ENCODE results near the gene ASCC1. TPM values are rescaled to one million over a fixed set of nuclear protein-coding genes. Genes with fewer than 3 reads are reported as not detected.

ASCC1 gene
- total and polyA plus RNA-seq, 2 donors (not counting 3 experiments of a cell fraction or from before 2014, with no cell fraction given) = 16.0 to 24.9 TPM

DNA sequence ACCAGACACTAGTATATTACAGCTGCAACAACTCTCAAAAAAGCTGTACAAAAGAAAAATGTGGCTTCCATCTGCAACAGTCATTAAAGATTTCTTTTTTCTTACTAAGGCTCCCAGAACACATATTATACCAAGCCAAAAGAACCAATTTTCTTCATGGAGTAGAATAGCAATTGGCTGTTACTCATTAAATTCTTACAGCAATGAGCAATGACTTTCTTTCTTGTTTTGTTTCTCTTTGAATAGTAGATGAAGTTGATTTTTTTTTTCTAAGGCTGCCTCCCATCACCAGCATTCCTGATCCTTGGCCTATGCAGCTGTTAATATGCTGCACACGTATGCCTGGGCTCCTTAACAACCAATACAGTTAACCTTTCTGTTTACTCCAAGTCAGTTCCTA, 91.1 kb downstream of the ASCC1 start:
- Histone ChIP-seq H3K36me3 (ENCODE audit: control insufficient read depth in 2 of 2, extremely low read depth in 1 of 2, insufficient read depth in 2 of 2, low read length in 2 of 2) (no peaks in the 10 kb centered on the region), H3K79me2 (ENCODE audit: control insufficient read depth, insufficient read depth, low read length) (no peaks in the 10 kb centered on the region), H3K9ac (replicated peaks; ENCODE audit: extremely low read depth, insufficient read depth, low read length) (no peak overlapping the region), H2AFZ (ENCODE audit: low read depth, low read length) (no peak overlapping the region), H3K4me2 (ENCODE audit: insufficient read depth, low read length) (no peak overlapping the region), H3K4me3 (replicated peaks in 1 of 3; ENCODE audit: insufficient read depth in 1 of 3, low read depth in 1 of 3, low read length in 3 of 3) (no peak overlapping the region), H3K27me3 (ENCODE audit: control insufficient read depth in 2 of 2, insufficient read depth in 2 of 2, low read length in 2 of 2) (no peaks in the 10 kb centered on the region), H3K9me1 (replicated peaks; ENCODE audit: control insufficient read depth, extremely low read depth, insufficient read depth, low read length) (no peaks in the 10 kb centered on the region), H4K20me1 (replicated peaks; ENCODE audit: control insufficient read depth, extremely low read depth, insufficient read depth, low read length) (no peaks in the 10 kb centered on the region), H3K9me3 (replicated peaks; ENCODE audit: control insufficient read depth, insufficient read depth, low read length) (no peaks in the 10 kb centered on the region), H3K27ac (ENCODE audit: insufficient read depth, low read depth, low read length) (no peak overlapping the region), H3K4me1 (ENCODE audit: control insufficient read depth, extremely low read depth, insufficient read depth, low read length) (no peaks in the 10 kb centered on the region)
- ChIA-PET POLR2A (interaction anchor here (0.6 kb wide), 1 partner anchor 92 kb away, joined by 6 read pairs; no protein-coding TSS in a partner anchor), CTCF (interaction anchor here (0.6 to 8.2 kb wide), 11 partner anchors 9 to 213 kb away, joined by 3 to 193 read pairs (median 12); no protein-coding TSS in a partner anchor)
- no peak for FAIRE-seq
- no TSS peak for BruUV-seq (replicated peaks)
- intact Hi-C loops (cut with micrococcal nuclease) = no loop called here
- dilution Hi-C loops (cut with MboI; ENCODE audit: extremely low pct_ligation_motif_present, low sequenced_read_pairs) = no loop called here
- DNase-seq (ENCODE audit: low read depth, low spot score) = no peak
- no peak for TF ChIP-seq POLR2A (IDR thresholded peaks at IDR 0.05; ENCODE audit: low read depth, low read length)
- no peak for TF ChIP-seq MYC (IDR thresholded peaks at IDR 0.05; ENCODE audit: low read depth, low read length)
- no peak for TF ChIP-seq FOS (IDR thresholded peaks at IDR 0.05; ENCODE audit: borderline replicate concordance, insufficient read depth, low read length)
- TF ChIP-seq, protein P1, sequence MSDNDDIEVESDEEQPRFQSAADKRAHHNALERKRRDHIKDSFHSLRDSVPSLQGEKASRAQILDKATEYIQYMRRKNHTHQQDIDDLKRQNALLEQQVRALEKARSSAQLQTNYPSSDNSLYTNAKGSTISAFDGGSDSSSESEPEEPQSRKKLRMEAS (IDR thresholded peaks at IDR 0.05; ENCODE audit: insufficient read depth, insufficient read length) = no peak
- no peak for TF ChIP-seq JUN (IDR thresholded peaks at IDR 0.05; ENCODE audit: borderline replicate concordance, insufficient read depth, insufficient read length, low read depth)
- no peak for TF ChIP-seq POLR2AphosphoS5 (IDR thresholded peaks at IDR 0.05; ENCODE audit: insufficient read depth, low read depth, low read length)
- TF ChIP-seq GATA2 (IDR thresholded peaks at IDR 0.05; ENCODE audit: insufficient read depth, insufficient read length, low read depth, low read length) = no peak

DNA sequence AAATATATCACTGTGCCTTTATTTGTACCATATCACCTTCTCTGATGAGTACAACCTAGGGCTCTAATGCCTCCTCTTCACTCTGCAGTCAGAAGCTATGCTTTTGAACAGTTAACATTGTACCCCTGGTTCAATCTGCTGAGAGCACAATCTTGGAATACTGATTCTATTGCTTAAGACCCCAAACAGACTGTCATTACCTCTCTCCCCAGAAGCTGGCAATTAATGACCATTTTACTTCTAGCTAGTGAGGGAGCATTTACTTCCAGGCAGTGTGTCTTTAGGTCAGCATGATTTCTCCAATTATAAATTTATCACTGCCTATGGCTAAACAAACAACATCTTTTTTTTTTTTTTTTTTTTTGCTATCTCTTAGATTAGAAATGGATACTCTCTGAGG, 91.7 kb downstream of the ASCC1 start:
- Histone ChIP-seq H2AFZ (ENCODE audit: low read depth, low read length) (no peak overlapping the region), H4K20me1 (replicated peaks; ENCODE audit: control insufficient read depth, extremely low read depth, insufficient read depth, low read length) (no peaks in the 10 kb centered on the region), H3K79me2 (ENCODE audit: control insufficient read depth, insufficient read depth, low read length) (no peaks in the 10 kb centered on the region), H3K4me1 (ENCODE audit: control insufficient read depth, extremely low read depth, insufficient read depth, low read length) (no peaks in the 10 kb centered on the region), H3K27me3 (ENCODE audit: control insufficient read depth in 2 of 2, insufficient read depth in 2 of 2, low read length in 2 of 2) (no peaks in the 10 kb centered on the region), H3K9me3 (replicated peaks; ENCODE audit: control insufficient read depth, insufficient read depth, low read length) (no peaks in the 10 kb centered on the region), H3K4me2 (ENCODE audit: insufficient read depth, low read length) (no peak overlapping the region), H3K36me3 (ENCODE audit: control insufficient read depth in 2 of 2, extremely low read depth in 1 of 2, insufficient read depth in 2 of 2, low read length in 2 of 2) (no peaks in the 10 kb centered on the region), H3K9ac (replicated peaks; ENCODE audit: extremely low read depth, insufficient read depth, low read length) (no peak overlapping the region), H3K9me1 (replicated peaks; ENCODE audit: control insufficient read depth, extremely low read depth, insufficient read depth, low read length) (no peaks in the 10 kb centered on the region), H3K27ac (ENCODE audit: insufficient read depth, low read depth, low read length) (no peak overlapping the region), H3K4me3 (replicated peaks in 1 of 3; ENCODE audit: insufficient read depth in 1 of 3, low read depth in 1 of 3, low read length in 3 of 3) (no peak overlapping the region)
- dilution Hi-C loops (cut with MboI; ENCODE audit: extremely low pct_ligation_motif_present, low sequenced_read_pairs) (no loop called here), intact Hi-C loops (cut with micrococcal nuclease) (no loop called here)
- no peak for FAIRE-seq
- DNase-seq (ENCODE audit: low read depth, low spot score) = no peak
- no TSS peak for BruUV-seq (replicated peaks)
- ChIA-PET CTCF (interaction anchor here (0.6 to 8.2 kb wide), 8 partner anchors 8 to 214 kb away, joined by 3 to 193 read pairs (median 12); no protein-coding TSS in a partner anchor), POLR2A (no interaction called here)
- TF ChIP-seq POLR2AphosphoS5 (IDR thresholded peaks at IDR 0.05; ENCODE audit: insufficient read depth, low read depth, low read length) (no peak), GATA2 (IDR thresholded peaks at IDR 0.05; ENCODE audit: insufficient read depth, insufficient read length, low read depth, low read length) (no peak), FOS (IDR thresholded peaks at IDR 0.05; ENCODE audit: borderline replicate concordance, insufficient read depth, low read length) (no peak)
